K562 (cell line): ENCODE data around the gene EHMT2. TPM values are rescaled to one million over a fixed set of nuclear protein-coding genes. Genes with fewer than 3 reads are reported as not detected.

Experiments
- ATAC-seq: fragments of 200-7000 bp; cut with Tn5 transposase; 3 replicates; pipeline ENCODE4 v1.9.1; 2020; ENCODE audit warnings: moderate library complexity
- BruUV-seq: library from RNA; stranded (reverse); fragments of 400-500 nt; replicated peaks from 2 replicates; lab custom pipeline; 2021; lab: Mats Ljungman, UMichigan
- CTCF ChIA-PET: fragments of 300-600 bp; formaldehyde crosslinking; extraction: SDS; loops from one replicate; lab custom pipeline; 2021; ENCODE audit warnings: low intra/inter-chr PET ratio; lab: Yijun Ruan, JAX
- POLR2A ChIA-PET: fragments of 300-600, 350-650 bp; sonication (Branson Sonifier 250); formaldehyde crosslinking; extraction: SDS; loops from one replicate; lab custom pipeline; 2021; ENCODE audit warnings: antibody characterized with exemption, inconsistent platforms; lab: Yijun Ruan, JAX
- DNase-seq, 4 experiments: peaks; one replicate each; pipeline versions ENCODE4 v3.0.0 to v3.0.0-alpha.2; 2011 to 2018; ENCODE audit warnings: low spot score in 3 of 4, mixed read lengths in 3 of 4; ENCODE audit errors: extremely low read depth in 1 of 4
- FAIRE-seq: peaks from 2 replicates; lab custom pipeline; 2011; peaks lifted over from hg19 to GRCh38; lab: Jason Lieb, UNC
- H2AFZ ChIP-seq: 2 replicates; pipeline ENCODE4 v1.6.0; 2011; ENCODE audit warnings: low read depth, low read length, control low read depth, inconsistent platforms
- H3K27ac ChIP-seq: fragments of 200-600 bp; 3 replicates; pipeline ENCODE4 v1.8.0; 2011; ENCODE audit warnings: low read depth, mild to moderate bottlenecking, control low read depth, inconsistent platforms, low read length, moderate library complexity, mixed read lengths; ENCODE audit errors: extremely low read depth
- H3K27me3 ChIP-seq, 2 experiments: fragments of 300-600 bp in 1 of 2; 2 replicates in 1 of 2; 3 replicates in 1 of 2; pipeline versions ENCODE4 v1.6.0 to v1.8.0; 2011; ENCODE audit warnings: inconsistent platforms in 2 of 2, low read length in 2 of 2, mild to moderate bottlenecking in 1 of 2, mixed read lengths in 1 of 2, moderate library complexity in 1 of 2; ENCODE audit not compliant: control insufficient read depth in 2 of 2, insufficient read depth in 2 of 2
- H3K36me3 ChIP-seq: fragments of 300-600 bp; 3 replicates; pipeline ENCODE4 v1.8.0; 2011; ENCODE audit warnings: mild to moderate bottlenecking, low read length, inconsistent platforms; ENCODE audit not compliant: control insufficient read depth, insufficient read depth
- H3K4me1 ChIP-seq, 2 experiments: fragments of 200-600 bp in 1 of 2; replicated peaks in 1 of 2; 2 replicates in 1 of 2; 3 replicates in 1 of 2; pipeline versions ENCODE4 v1.5.1 to v1.8.0; 2011; ENCODE audit warnings: inconsistent platforms in 2 of 2, low read length in 2 of 2, mild to moderate bottlenecking in 1 of 2, mixed read lengths in 1 of 2, moderate library complexity in 1 of 2; ENCODE audit not compliant: control insufficient read depth in 2 of 2, insufficient read depth in 2 of 2
- H3K4me2 ChIP-seq: 2 replicates; pipeline ENCODE4 v1.6.1; 2011; ENCODE audit warnings: low read length, control low read depth, inconsistent platforms, mixed read lengths; ENCODE audit not compliant: insufficient read depth
- H3K4me3 ChIP-seq: fragments of 200-600 bp; sonication (generic), shearing (Covaris generic); 2 replicates; pipeline ENCODE4 v1.5.1; 2016; ENCODE audit warnings: control low read depth, inconsistent platforms
- H3K79me2 ChIP-seq: fragments of 200-600 bp; 3 replicates; pipeline ENCODE4 v1.8.0; 2011; ENCODE audit warnings: low read length, inconsistent platforms; ENCODE audit not compliant: control insufficient read depth, insufficient read depth
- H3K9ac ChIP-seq, 2 experiments: 2 replicates each; pipeline versions ENCODE4 v1.6.0 to v1.6.1; 2011; ENCODE audit warnings: low read depth in 2 of 2, low read length in 2 of 2, control low read depth in 1 of 2, inconsistent platforms in 1 of 2, mild to moderate bottlenecking in 1 of 2, mixed read lengths in 1 of 2; ENCODE audit not compliant: insufficient read depth in 1 of 2
- H3K9me1 ChIP-seq: one replicate; pipeline ENCODE4 v1.6.0; 2011; ENCODE audit warnings: inconsistent platforms, mild to moderate bottlenecking, low read length, moderate library complexity; ENCODE audit not compliant: control insufficient read depth, insufficient read depth
- H3K9me3 ChIP-seq: replicated peaks from 2 replicates; pipeline ENCODE4 v1.5.1; 2011; ENCODE audit warnings: low read depth, low read length, inconsistent platforms; ENCODE audit not compliant: control insufficient read depth, insufficient read depth
- H4K20me1 ChIP-seq: replicated peaks from 2 replicates; pipeline ENCODE4 v1.6.1; 2011; ENCODE audit warnings: low read length, inconsistent platforms, mixed read lengths; ENCODE audit not compliant: control insufficient read depth, insufficient read depth
- BRCA1 ChIP-seq, 2 experiments: fragments of 450-650 bp in 1 of 2; sonication (generic) in 1 of 2; formaldehyde crosslinking in 1 of 2; IDR thresholded peaks; 2 replicates each; pipeline versions ENCODE4 v1.5.0 to v1.6.1; 2017 to 2020; ENCODE audit warnings: mild to moderate bottlenecking in 1 of 2, missing genetic modification reagents in 1 of 2
- HDGF ChIP-seq: fragments of 450-650 bp; IDR thresholded peaks from 2 replicates; pipeline ENCODE4 v1.6.1; 2016
- MTA3 ChIP-seq: fragments of 450-650 bp; formaldehyde crosslinking; IDR thresholded peaks from 2 replicates; pipeline ENCODE4 v1.6.1; 2017; ENCODE audit warnings: mild to moderate bottlenecking, borderline replicate concordance
- POLR2G ChIP-seq: fragments of 200-400 bp; formaldehyde crosslinking; IDR thresholded peaks from 2 replicates; pipeline ENCODE4 v1.6.1; 2017; ENCODE audit warnings: low read depth, mild to moderate bottlenecking, antibody characterized with exemption, low read length, moderate library complexity
- SIN3A ChIP-seq, 2 experiments: fragments of 150-350 bp in 1 of 2; IDR thresholded peaks; 2 replicates each; pipeline ENCODE4 v1.6.1; 2011 to 2016; ENCODE audit warnings: borderline replicate concordance in 2 of 2, low read depth in 2 of 2, low read length in 2 of 2, mild to moderate bottlenecking in 2 of 2, moderate library complexity in 2 of 2; ENCODE audit not compliant: control insufficient read depth in 1 of 2
- SMAD3 ChIP-seq: fragments of 450-650 bp; formaldehyde crosslinking; conservative IDR thresholded peaks from 2 replicates; pipeline ENCODE4 v1.4.0; 2020; ENCODE audit warnings: mild to moderate bottlenecking
- TAF7 ChIP-seq: fragments of 450-650 bp; IDR thresholded peaks from 2 replicates; pipeline ENCODE4 v1.6.1; 2016; ENCODE audit warnings: missing genetic modification characterization, missing compliant biosample characterization
- TAL1 ChIP-seq: fragments of 450-650 bp; IDR thresholded peaks from 2 replicates; pipeline ENCODE4 v1.6.1; 2016; ENCODE audit warnings: mild to moderate bottlenecking
- TOE1 ChIP-seq, 2 experiments: fragments of 450-650 bp in 1 of 2; sonication (generic) in 1 of 2; formaldehyde crosslinking in 1 of 2; IDR thresholded peaks; 2 replicates each; pipeline versions ENCODE4 v1.7.1 to v1.8.0; 2016 to 2022; ENCODE audit warnings: borderline replicate concordance in 2 of 2, mild to moderate bottlenecking in 2 of 2, antibody characterized with exemption in 1 of 2, inconsistent platforms in 1 of 2, low read depth in 1 of 2, missing genetic modification reagents in 1 of 2, moderate library complexity in 1 of 2
- ZBED1 ChIP-seq: IDR thresholded peaks from 2 replicates; pipeline ENCODE4 v1.6.1; 2014
- ZFP36 ChIP-seq: fragments of 150-350 bp; IDR thresholded peaks from 2 replicates; pipeline ENCODE4 v1.6.1; 2018; ENCODE audit warnings: low read length, low read depth; ENCODE audit not compliant: partially characterized antibody
- ZNF79 ChIP-seq: fragments of 250-450 bp; sonication (Bioruptor Pico); IDR thresholded peaks from 2 replicates; pipeline ENCODE4 v1.4.0; 2020; ENCODE audit warnings: low read depth, mild to moderate bottlenecking, moderate library complexity
- WGBS: fragments of 100-300 bp; shearing (Covaris generic); methylation state at CpG from one replicate; pipeline ENCODE4 v1.1.6; 2016; ENCODE audit warnings: low coverage, mixed read lengths; ENCODE audit not compliant: insufficient coverage; ENCODE audit errors: missing lambda C conversion rate; 5-methylcytosine and 5-hydroxymethylcytosine counted together
- in situ Hi-C: fragments of 300-500 bp; cut with MboI; formaldehyde crosslinking; loops from 4 replicates; pipeline ENCODE4 v1.15.0; 2018; ENCODE audit warnings: inconsistent platforms, mixed read lengths
- intact Hi-C: fragments of 100-400 bp; cut with micrococcal nuclease; formaldehyde crosslinking; loops from 2 replicates; pipeline ENCODE4 v1.14.2; 2022
- polyA plus RNA-seq, 8 experiments: library from polyadenylated mRNA; depleted of rRNA in 4 of 8; stranded (reverse) in 5 of 8; unstranded in 3 of 8; fragments of >200 nt; fragmentation: Nextera tagmentation in 2 of 8; fragmentation: Illumina TruSeq in 1 of 8; extraction: Ambion mirVana in 2 of 8; extraction: Trizol in 1 of 8; gene quantifications; 2 replicates each; pipeline versions ENCODE4 v1.2.1 to v1.2.3, GENCODE V29; 2011 to 2014; ENCODE audit warnings: inconsistent platforms in 1 of 8, missing spikeins in 1 of 8
- total RNA-seq, 7 experiments: library from RNA; depleted of rRNA in 6 of 7; stranded (reverse); fragments of >200 nt in 6 of 7; fragmentation: Illumina TruSeq in 2 of 7; extraction: Trizol in 2 of 7; gene quantifications; 2 replicates each; pipeline versions ENCODE4 v1.2.1 to v1.2.3, GENCODE V29; 2011 to 2021; ENCODE audit warnings: low replicate concordance in 1 of 7
- TF ChIP-seq, protein P1 (sequence below): IDR thresholded peaks from 2 replicates; pipeline ENCODE4 v1.6.1; 2016; ENCODE audit warnings: missing genetic modification characterization, missing compliant biosample characterization
- TF ChIP-seq, protein P2 (sequence below): sonication (generic); formaldehyde crosslinking; IDR thresholded peaks from 2 replicates; pipeline ENCODE4 v1.8.0; 2022; ENCODE audit warnings: mild to moderate bottlenecking, low read depth, missing genetic modification reagents

The EHMT2 gene
- total and polyA plus RNA-seq, 9 of the 15 experiments (the other 6 are each of a cell fraction or from before 2014, with no cell fraction given), result 2.1 to 63.8 (median 38.5) TPM

DNA sequence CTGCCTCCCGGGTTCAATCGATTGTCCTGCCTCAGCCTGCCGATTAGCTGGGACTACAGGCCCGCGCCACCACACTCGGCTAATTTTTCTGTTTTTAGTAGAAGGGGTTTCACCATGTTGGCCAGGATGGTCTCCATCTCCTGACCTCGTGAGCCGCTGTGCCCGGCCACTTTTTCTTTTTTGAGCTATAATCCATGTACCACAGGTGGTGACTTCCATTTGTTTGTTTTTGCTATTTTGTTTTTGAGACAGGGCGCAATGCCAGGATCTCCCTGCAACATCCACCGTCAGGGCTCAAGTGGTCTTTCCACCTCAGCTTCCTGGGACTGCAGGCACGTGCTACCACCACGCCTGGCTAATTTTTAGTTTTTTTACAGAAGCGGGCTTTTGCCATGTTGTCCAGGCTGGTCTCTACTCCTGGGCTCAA lies 61.4 kb downstream of the EHMT2 start:
- CTCF ChIA-PET, result interaction anchor here (0.6 to 0.7 kb wide), 3 partner anchors 63 to 303 kb away, joined by 3 to 4 read pairs (median 4); no protein-coding TSS in a partner anchor
- Histone ChIP-seq H3K4me1 (peaks cover 40 to 61% of the 10 kb centered on the region in 2 experiments), H3K36me3 (peaks cover 68% of the 10 kb centered on the region), H3K27ac (peak overlapping the region; percentile 88), H3K9me1 (no peaks in the 10 kb centered on the region), H3K9me3 (no peaks in the 10 kb centered on the region; the same call in 1 of the 2 replicates), H4K20me1 (peaks cover 30% of the 10 kb centered on the region), H3K27me3 (no peaks in the 10 kb centered on the region), H3K9ac (peak overlapping the region; percentile 98 to 100), H3K79me2 (peaks cover 77% of the 10 kb centered on the region), H3K4me3 (peak overlapping the region; percentile 85), H2AFZ (no peak overlapping the region), H3K4me2 (peak overlapping the region; percentile 94)
- peak in 2 of 4 experiments; percentile 24 for DNase-seq
- POLR2A ChIA-PET, result interaction anchor here (0.6 to 13.1 kb wide), 36 partner anchors 10 to 288 kb away, joined by 3 to 229 read pairs (median 6); partner anchors contain the start of genes ABHD16A, APOM, BAG6 and C6orf47
- no peak for FAIRE-seq
- BruUV-seq, result no TSS peak
- under 1% methylated on average over 14 of the region's 14 CpGs for WGBS
- in situ Hi-C loops (no loop called here), intact Hi-C loops (no loop called here)
- no peak for ATAC-seq
- peak; percentile 31; the same call in 1 of the 2 replicates for TF ChIP-seq MTA3
- TF ChIP-seq TAF7 (tag), result no peak
- peak; percentile 10 to 74; a peak in 2 of 4 replicates for TF ChIP-seq SIN3A (IDR thresholded peaks at IDR 0.05; ENCODE audit: borderline replicate concordance in 2 of 2, control insufficient read depth in 1 of 2, low read depth in 2 of 2, low read length in 2 of 2)
- peak; percentile 50; the same call in 1 of the 2 replicates for TF ChIP-seq POLR2G
- TF ChIP-seq, protein P1, sequence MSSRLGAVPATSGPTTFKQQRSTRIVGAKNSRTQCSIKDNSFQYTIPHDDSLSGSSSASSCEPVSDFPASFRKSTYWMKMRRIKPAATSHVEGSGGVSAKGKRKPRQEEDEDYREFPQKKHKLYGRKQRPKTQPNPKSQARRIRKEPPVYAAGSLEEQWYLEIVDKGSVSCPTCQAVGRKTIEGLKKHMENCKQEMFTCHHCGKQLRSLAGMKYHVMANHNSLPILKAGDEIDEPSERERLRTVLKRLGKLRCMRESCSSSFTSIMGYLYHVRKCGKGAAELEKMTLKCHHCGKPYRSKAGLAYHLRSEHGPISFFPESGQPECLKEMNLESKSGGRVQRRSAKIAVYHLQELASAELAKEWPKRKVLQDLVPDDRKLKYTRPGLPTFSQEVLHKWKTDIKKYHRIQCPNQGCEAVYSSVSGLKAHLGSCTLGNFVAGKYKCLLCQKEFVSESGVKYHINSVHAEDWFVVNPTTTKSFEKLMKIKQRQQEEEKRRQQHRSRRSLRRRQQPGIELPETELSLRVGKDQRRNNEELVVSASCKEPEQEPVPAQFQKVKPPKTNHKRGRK, result peak; percentile 70; the same call in 1 of the 2 replicates
- no peak for TF ChIP-seq ZBED1
- TF ChIP-seq TAL1, result peak; percentile 4; the same call in 1 of the 2 replicates
- peak; percentile 74; the same call in 1 of the 2 replicates for TF ChIP-seq HDGF
- no peak for TF ChIP-seq ZNF79
- TF ChIP-seq BRCA1 (IDR thresholded peaks at IDR 0.05), result no peak
- TF ChIP-seq BRCA1 (CRISPR knock-in tag; IDR thresholded peaks at IDR 0.05), result no peak
- TF ChIP-seq ZFP36, result no peak
- TF ChIP-seq, protein P2, sequence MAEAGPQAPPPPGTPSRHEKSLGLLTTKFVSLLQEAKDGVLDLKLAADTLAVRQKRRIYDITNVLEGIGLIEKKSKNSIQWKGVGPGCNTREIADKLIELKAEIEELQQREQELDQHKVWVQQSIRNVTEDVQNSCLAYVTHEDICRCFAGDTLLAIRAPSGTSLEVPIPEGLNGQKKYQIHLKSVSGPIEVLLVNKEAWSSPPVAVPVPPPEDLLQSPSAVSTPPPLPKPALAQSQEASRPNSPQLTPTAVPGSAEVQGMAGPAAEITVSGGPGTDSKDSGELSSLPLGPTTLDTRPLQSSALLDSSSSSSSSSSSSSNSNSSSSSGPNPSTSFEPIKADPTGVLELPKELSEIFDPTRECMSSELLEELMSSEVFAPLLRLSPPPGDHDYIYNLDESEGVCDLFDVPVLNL (CRISPR knock-in tag), result peak; percentile 52; the same call in 1 of the 2 replicates
- no peak; the same call in 1 of the 2 replicates for TF ChIP-seq SMAD3 (CRISPR knock-in tag)
- TF ChIP-seq TOE1 (IDR thresholded peaks at IDR 0.05; ENCODE audit: borderline replicate concordance), result no peak
- peak; percentile 47; the same call in 1 of the 2 replicates for TF ChIP-seq TOE1 (CRISPR knock-in tag; IDR thresholded peaks at IDR 0.05; ENCODE audit: borderline replicate concordance, low read depth)
